ENCODE measurements around the gene SDHAF4. TPM values are rescaled to one million over a fixed set of nuclear protein-coding genes. Genes with fewer than 3 reads are reported as not detected.

Gene SDHAF4
- total and polyA plus RNA-seq, 2 of the 13 experiments (the other 11 are each of a cell fraction or from before 2014, with no cell fraction given) = 7.5 to 10.8 TPM

- CTCF ChIA-PET (ENCODE audit: low intra/inter-chr PET ratio, low total read pairs) = no interaction called here
- Histone ChIP-seq H3K4me2 (ENCODE audit: low read depth, low read length) (no peak overlapping the region), H4K20me1 (ENCODE audit: insufficient read depth, low read length) (no peaks in the 10 kb centered on the region), H3K27me3 (ENCODE audit: control insufficient read depth in 1 of 2, insufficient read depth in 2 of 2, low read length in 2 of 2) (no peaks in the 10 kb centered on the region), H3K4me1 (ENCODE audit: insufficient read depth, low read length) (no peaks in the 10 kb centered on the region), H3K36me3 (replicated peaks in 1 of 2; ENCODE audit: control insufficient read depth in 1 of 2, insufficient read depth in 2 of 2, low read length in 2 of 2) (peaks cover 1 to 9% of the 10 kb centered on the region in 2 experiments; a peak in 2 of 5 replicates), H3K9ac (ENCODE audit: insufficient read depth, low read depth, low read length) (no peak overlapping the region), H3K27ac (ENCODE audit: extremely low read length, insufficient read depth, low read length) (no peak overlapping the region), H2AFZ (ENCODE audit: low read length) (no peak overlapping the region), H3K9me3 (ENCODE audit: low read length) (no peaks in the 10 kb centered on the region), H3K4me3 (replicated peaks in 1 of 3; ENCODE audit: insufficient read depth in 1 of 3, low read depth in 2 of 3, low read length in 3 of 3) (no peak overlapping the region), H3K79me2 (ENCODE audit: insufficient read depth, low read length) (no peaks in the 10 kb centered on the region)
- TF ChIP-seq MAFF (IDR thresholded peaks at IDR 0.05; ENCODE audit: low read depth, low read length) (peak; percentile 43; the same call in 1 of the 2 replicates), ERF (CRISPR knock-in tag; IDR thresholded peaks at IDR 0.05) (no peak), MAFK (conservative IDR thresholded peaks at IDR 0.05 in 1 of 2, IDR thresholded peaks at IDR 0.05 in 1 of 2; ENCODE audit: low read length in 2 of 2) (peak in 1 of 2 experiments; percentile 70; a peak in 2 of 4 replicates)
- in situ Hi-C loops (cut with HindIII; ENCODE audit: extremely low pct_ligation_motif_present, low pct_unique_long_range_greater_than_20kb) (no loop called here), intact Hi-C loops (cut with micrococcal nuclease; ENCODE audit: unreplicated experiment) (no loop called here)
- POLR2A ChIA-PET = no interaction called here
- FAIRE-seq (no peak), ATAC-seq (no peak), DNase-seq (ENCODE audit: low spot score) (no peak)
- WGBS (ENCODE audit: low lambda C conversion rate) = 98% methylated on average over 2 of the region's 2 CpGs
- BruUV-seq (replicated peaks) = no TSS peak
Observed at GRCh38 chr6:70530023-70530422, 36.7 kb upstream of the SDHAF4 start.

GRCh38 chr6:70531133-70531532, 35.6 kb upstream of the SDHAF4 start:
- H3K4me3 ChIP-seq (replicated peaks in 1 of 3; ENCODE audit: insufficient read depth in 1 of 3, low read depth in 2 of 3, low read length in 3 of 3) = no peak overlapping the region
- ATAC-seq (no peak), FAIRE-seq (no peak), DNase-seq (ENCODE audit: low spot score) (no peak)
- H3K9me3 ChIP-seq (ENCODE audit: low read length) = no peaks in the 10 kb centered on the region
- no peak overlapping the region for H2AFZ ChIP-seq (ENCODE audit: low read length)
- no TSS peak for BruUV-seq (replicated peaks)
- peaks cover under 1 to 12% of the 10 kb centered on the region in 2 experiments; a peak in 1 of 5 replicates for H3K36me3 ChIP-seq (replicated peaks in 1 of 2; ENCODE audit: control insufficient read depth in 1 of 2, insufficient read depth in 2 of 2, low read length in 2 of 2)
- H3K79me2 ChIP-seq (ENCODE audit: insufficient read depth, low read length) = no peaks in the 10 kb centered on the region
- intact Hi-C loops (cut with micrococcal nuclease; ENCODE audit: unreplicated experiment) (no loop called here), in situ Hi-C loops (cut with HindIII; ENCODE audit: extremely low pct_ligation_motif_present, low pct_unique_long_range_greater_than_20kb) (no loop called here)
- H3K9ac ChIP-seq (ENCODE audit: insufficient read depth, low read depth, low read length) = no peak overlapping the region
- WGBS (ENCODE audit: low lambda C conversion rate) = 100% methylated on average over 1 of the region's 1 CpG
- no peaks in the 10 kb centered on the region for H4K20me1 ChIP-seq (ENCODE audit: insufficient read depth, low read length)
- ChIA-PET POLR2A (no interaction called here), CTCF (ENCODE audit: low intra/inter-chr PET ratio, low total read pairs) (no interaction called here)
- no peak overlapping the region for H3K27ac ChIP-seq (ENCODE audit: extremely low read length, insufficient read depth, low read length)
- no peak overlapping the region for H3K4me2 ChIP-seq (ENCODE audit: low read depth, low read length)
- no peaks in the 10 kb centered on the region for H3K4me1 ChIP-seq (ENCODE audit: insufficient read depth, low read length)
- H3K27me3 ChIP-seq (ENCODE audit: control insufficient read depth in 1 of 2, insufficient read depth in 2 of 2, low read length in 2 of 2) = no peaks in the 10 kb centered on the region
- TF ChIP-seq ZNF24 (IDR thresholded peaks at IDR 0.05) = no peak
- TF ChIP-seq ZNF260 (CRISPR knock-in tag; IDR thresholded peaks at IDR 0.05; ENCODE audit: borderline replicate concordance, low read depth) = no peak
- no peak for TF ChIP-seq ZNF407 (CRISPR knock-in tag; IDR thresholded peaks at IDR 0.05; ENCODE audit: not compliant biosample characterization)
- TF ChIP-seq ZNF431 (CRISPR knock-in tag; IDR thresholded peaks at IDR 0.05; ENCODE audit: borderline replicate concordance, low read depth) = no peak
- TF ChIP-seq JUN (CRISPR knock-in tag; IDR thresholded peaks at IDR 0.05) = no peak
- TF ChIP-seq ZNF652 (CRISPR knock-in tag; IDR thresholded peaks at IDR 0.05; ENCODE audit: borderline replicate concordance, low read depth) = no peak
- TF ChIP-seq PHB2 (IDR thresholded peaks at IDR 0.05; ENCODE audit: partially characterized antibody) = no peak
- no peak for TF ChIP-seq ZNF883 (CRISPR knock-in tag; IDR thresholded peaks at IDR 0.05; ENCODE audit: not compliant biosample characterization)
- TF ChIP-seq ZC3H13 (CRISPR knock-in tag; IDR thresholded peaks at IDR 0.05) = no peak

Measured in HepG2 (cell line).